ENCODE results near the gene TRAPPC3L.

The TRAPPC3L gene

GRCh38 chr6:116449565-116449964, 95.9 kb downstream of the TRAPPC3L start:
- Histone ChIP-seq H3K36me3 (replicated peaks) (no peaks in the 10 kb centered on the region), H3K27me3 (replicated peaks) (no peaks in the 10 kb centered on the region), H3K4me3 (ENCODE audit: low read depth, low read length) (no peak overlapping the region), H3K27ac (no peak overlapping the region)
- TF ChIP-seq CTCF (IDR thresholded peaks at IDR 0.05; ENCODE audit: low read depth, low read length, missing control alignments): no peak
- in situ Hi-C loops (cut with HindIII; ENCODE audit: low pct_ligation_motif_present, low sequenced_read_pairs): no loop called here
- DNase-seq: no peak

GRCh38 chr6:116447496-116448011, 97.9 kb downstream of the TRAPPC3L start:
- no peak overlapping the region for H3K4me3 ChIP-seq (ENCODE audit: low read depth, low read length)
- no peaks in the 10 kb centered on the region for H3K27me3 ChIP-seq (replicated peaks)
- in situ Hi-C loops (cut with HindIII; ENCODE audit: low pct_ligation_motif_present, low sequenced_read_pairs): no loop called here
- DNase-seq: peak; percentile 94
- no peaks in the 10 kb centered on the region for H3K36me3 ChIP-seq (replicated peaks)
- peak overlapping the region; percentile 61 for H3K27ac ChIP-seq
- no peak for TF ChIP-seq CTCF (IDR thresholded peaks at IDR 0.05; ENCODE audit: low read depth, low read length, missing control alignments)

GRCh38 chr6:116447052-116447451, 98.4 kb downstream of the TRAPPC3L start:
- Histone ChIP-seq H3K36me3 (replicated peaks) (no peaks in the 10 kb centered on the region), H3K4me3 (ENCODE audit: low read depth, low read length) (no peak overlapping the region), H3K27ac (peak overlapping the region; percentile 61), H3K27me3 (replicated peaks) (no peaks in the 10 kb centered on the region)
- DNase-seq: peak; percentile 23
- TF ChIP-seq CTCF (IDR thresholded peaks at IDR 0.05; ENCODE audit: low read depth, low read length, missing control alignments): no peak
- in situ Hi-C loops (cut with HindIII; ENCODE audit: low pct_ligation_motif_present, low sequenced_read_pairs): no loop called here

- in situ Hi-C loops (cut with HindIII; ENCODE audit: low pct_ligation_motif_present, low sequenced_read_pairs): no loop called here
- H3K4me3 ChIP-seq (ENCODE audit: low read depth, low read length): no peak overlapping the region
- H3K27me3 ChIP-seq (replicated peaks): no peaks in the 10 kb centered on the region
- DNase-seq: no peak
- no peaks in the 10 kb centered on the region for H3K36me3 ChIP-seq (replicated peaks)
- no peak for TF ChIP-seq CTCF (IDR thresholded peaks at IDR 0.05; ENCODE audit: low read depth, low read length, missing control alignments)
- H3K27ac ChIP-seq: no peak overlapping the region
Measured at GRCh38 chr6:116446399-116446798, 99.1 kb downstream of the TRAPPC3L start.

- DNase-seq: no peak
- no peaks in the 10 kb centered on the region for H3K36me3 ChIP-seq (replicated peaks)
- in situ Hi-C loops (cut with HindIII; ENCODE audit: low pct_ligation_motif_present, low sequenced_read_pairs): no loop called here
- H3K27ac ChIP-seq: no peak overlapping the region
- no peak for TF ChIP-seq CTCF (IDR thresholded peaks at IDR 0.05; ENCODE audit: low read depth, low read length, missing control alignments)
- no peak overlapping the region for H3K4me3 ChIP-seq (ENCODE audit: low read depth, low read length)
- no peaks in the 10 kb centered on the region for H3K27me3 ChIP-seq (replicated peaks)
Measured at GRCh38 chr6:116445102-116445501, 100.4 kb downstream of the TRAPPC3L start.

Measured in brain microvascular endothelial cell (primary cell).